Measurements from ENCODE around the gene MIAT.

DNA sequence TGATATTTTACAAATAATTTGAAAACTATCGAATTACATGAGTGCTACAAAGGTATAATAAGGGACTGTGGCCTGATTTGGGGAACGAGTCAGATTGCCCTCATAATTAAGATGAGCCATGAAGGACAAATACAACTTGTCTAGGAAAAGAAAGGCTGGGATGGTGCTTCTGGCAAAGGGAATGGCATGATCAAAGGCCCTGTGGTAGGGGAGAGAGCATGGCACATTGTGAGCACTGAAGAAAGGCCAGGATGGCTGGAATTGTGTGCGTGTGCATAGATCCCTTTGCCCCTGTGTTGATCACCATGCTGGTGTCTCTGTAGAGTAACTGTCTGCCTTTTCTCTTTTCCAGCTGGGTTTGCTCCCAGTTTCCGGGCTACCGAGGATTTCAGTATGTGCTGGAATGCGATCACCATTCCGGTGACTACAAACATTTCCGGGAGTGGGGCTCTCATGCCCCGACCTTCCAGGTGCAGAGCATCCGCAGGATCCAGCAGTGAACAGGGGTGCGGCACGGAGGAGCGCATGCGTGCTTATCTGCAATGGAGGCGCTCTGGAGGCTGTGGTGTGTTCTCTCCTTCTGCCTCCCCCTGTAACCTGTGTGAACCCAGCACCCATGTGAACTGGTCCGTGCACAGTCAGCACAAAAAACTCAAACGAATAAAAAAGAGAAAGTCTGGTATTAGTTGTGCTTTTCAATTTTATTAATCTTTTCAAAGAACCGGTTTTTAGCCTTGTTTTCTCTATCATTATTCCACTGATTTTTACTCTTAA, 27.2 kb upstream of the MIAT start:
- TF ChIP-seq POLR2A (IDR thresholded peaks at IDR 0.05; ENCODE audit: low read depth, low read length) (no peak), POLR2AphosphoS5 (IDR thresholded peaks at IDR 0.05; ENCODE audit: insufficient read depth, low read depth, low read length) (no peak)
- TF ChIP-seq, protein P1, sequence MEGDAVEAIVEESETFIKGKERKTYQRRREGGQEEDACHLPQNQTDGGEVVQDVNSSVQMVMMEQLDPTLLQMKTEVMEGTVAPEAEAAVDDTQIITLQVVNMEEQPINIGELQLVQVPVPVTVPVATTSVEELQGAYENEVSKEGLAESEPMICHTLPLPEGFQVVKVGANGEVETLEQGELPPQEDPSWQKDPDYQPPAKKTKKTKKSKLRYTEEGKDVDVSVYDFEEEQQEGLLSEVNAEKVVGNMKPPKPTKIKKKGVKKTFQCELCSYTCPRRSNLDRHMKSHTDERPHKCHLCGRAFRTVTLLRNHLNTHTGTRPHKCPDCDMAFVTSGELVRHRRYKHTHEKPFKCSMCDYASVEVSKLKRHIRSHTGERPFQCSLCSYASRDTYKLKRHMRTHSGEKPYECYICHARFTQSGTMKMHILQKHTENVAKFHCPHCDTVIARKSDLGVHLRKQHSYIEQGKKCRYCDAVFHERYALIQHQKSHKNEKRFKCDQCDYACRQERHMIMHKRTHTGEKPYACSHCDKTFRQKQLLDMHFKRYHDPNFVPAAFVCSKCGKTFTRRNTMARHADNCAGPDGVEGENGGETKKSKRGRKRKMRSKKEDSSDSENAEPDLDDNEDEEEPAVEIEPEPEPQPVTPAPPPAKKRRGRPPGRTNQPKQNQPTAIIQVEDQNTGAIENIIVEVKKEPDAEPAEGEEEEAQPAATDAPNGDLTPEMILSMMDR (IDR thresholded peaks at IDR 0.05; ENCODE audit: extremely low read depth in 1 of 2, insufficient read depth in 1 of 2, low read depth in 1 of 2, low read length in 2 of 2): no peak
